A673 (cell line): ENCODE data around the gene SCAF1. TPM values are rescaled to one million over a fixed set of nuclear protein-coding genes. Genes with fewer than 3 reads are reported as not detected.

Experiments
- BruUV-seq: library from RNA; stranded (reverse); fragments of 400-500 nt; replicated peaks from 2 replicates; lab custom pipeline; 2021; lab: Mats Ljungman, UMichigan
- CTCF ChIA-PET: fragments of 300-600 bp; sonication (Branson Sonifier 250); formaldehyde crosslinking; loops from one replicate; lab custom pipeline; 2022; ENCODE audit warnings: antibody characterized with exemption; lab: Charles Lee
- POLR2A ChIA-PET: fragments of 300-600 bp; sonication (Branson Sonifier 250); formaldehyde crosslinking; loops from one replicate; lab custom pipeline; 2022; ENCODE audit warnings: antibody characterized with exemption; ENCODE audit not compliant: low non-redundant PET; lab: Charles Lee
- DNase-seq: peaks from one replicate; pipeline ENCODE4 v3.0.0-alpha.2; 2015; ENCODE audit warnings: low spot score
- H3K27ac ChIP-seq: fragments of 200-600 bp; sonication (generic); 2 replicates; pipeline ENCODE4 v1.5.1; 2016; ENCODE audit warnings: mixed run types, low read depth, mild to moderate bottlenecking, mixed read lengths, antibody characterized with exemption, low read length; ENCODE audit not compliant: poor library complexity, severe bottlenecking
- H3K27me3 ChIP-seq: fragments of 200-600 bp; sonication (generic); replicated peaks from 2 replicates; pipeline ENCODE4 v1.6.1; 2017; ENCODE audit warnings: mixed run types, low read depth, mild to moderate bottlenecking, mixed read lengths, antibody characterized with exemption, low read length; ENCODE audit not compliant: insufficient read depth, poor library complexity
- H3K36me3 ChIP-seq: fragments of 200-600 bp; sonication (generic); 2 replicates; pipeline ENCODE4 v1.6.1; 2016; ENCODE audit warnings: mixed run types, mild to moderate bottlenecking, mixed read lengths, antibody characterized with exemption, low read length; ENCODE audit not compliant: insufficient read depth, poor library complexity, severe bottlenecking
- H3K4me1 ChIP-seq: fragments of 200-600 bp; sonication (generic); 2 replicates; pipeline ENCODE4 v1.6.1; 2017; ENCODE audit warnings: mixed run types, mild to moderate bottlenecking, mixed read lengths, antibody characterized with exemption, low read length; ENCODE audit not compliant: insufficient read depth, poor library complexity, severe bottlenecking
- H3K4me3 ChIP-seq: fragments of 200-600 bp; sonication (generic); 2 replicates; pipeline ENCODE4 v1.5.1; 2016; ENCODE audit warnings: low read depth, mixed run types, mild to moderate bottlenecking, mixed read lengths, low read length; ENCODE audit not compliant: poor library complexity, severe bottlenecking
- H3K9me3 ChIP-seq: fragments of 200-600 bp; sonication (generic); 2 replicates; pipeline ENCODE4 v1.6.1; 2016; ENCODE audit warnings: mixed run types, low read depth, mild to moderate bottlenecking, mixed read lengths, antibody characterized with exemption, low read length; ENCODE audit not compliant: poor library complexity, severe bottlenecking
- CTCF ChIP-seq: fragments of 300-800, 200-600 bp; sonication (generic); conservative IDR thresholded peaks from 2 replicates; pipeline ENCODE4 v1.5.1; 2017; ENCODE audit warnings: low read depth, mild to moderate bottlenecking, antibody characterized with exemption, low read length, moderate library complexity, mixed read lengths
- EZH2 ChIP-seq: fragments of 200-600 bp; sonication (generic); IDR thresholded peaks from 2 replicates; pipeline ENCODE4 v1.6.1; 2017; ENCODE audit warnings: borderline replicate concordance, low read depth, mild to moderate bottlenecking, mixed read lengths, antibody characterized with exemption, low read length; ENCODE audit not compliant: poor library complexity, severe bottlenecking
- intact Hi-C: fragments of 100-400 bp; cut with micrococcal nuclease; formaldehyde crosslinking; loops from one replicate; pipeline ENCODE4 v1.10.0; 2022; ENCODE audit not compliant: unreplicated experiment
- total RNA-seq: library from RNA; stranded (reverse); gene quantifications from 2 replicates; pipeline ENCODE4 v1.2.3, GENCODE V29; 2021

SCAF1 gene
- total RNA-seq, 1 experiment from 2014 or later, result 98.2 TPM

GRCh38 chr19:49637821-49638738, 3.9 kb upstream of the SCAF1 start:
- H3K27ac ChIP-seq, result peak overlapping the region; percentile 70
- H3K4me3 ChIP-seq, result peak overlapping the region; percentile 30
- BruUV-seq, result no TSS peak
- no peaks in the 10 kb centered on the region for H3K27me3 ChIP-seq
- TF ChIP-seq CTCF (no peak), EZH2 (no peak)
- H3K36me3 ChIP-seq, result peaks cover 3% of the 10 kb centered on the region
- H3K9me3 ChIP-seq, result no peaks in the 10 kb centered on the region
- ChIA-PET CTCF (interaction anchor here (0.7 kb wide), 1 partner anchor 45 kb away, joined by 3 read pairs; no protein-coding TSS in a partner anchor), POLR2A (no interaction called here)
- DNase-seq, result peak; percentile 81
- intact Hi-C loops, result no loop called here
- peaks cover 34% of the 10 kb centered on the region for H3K4me1 ChIP-seq

- peak overlapping the region; percentile 59 for H3K4me3 ChIP-seq
- H3K36me3 ChIP-seq, result peaks cover 3% of the 10 kb centered on the region
- intact Hi-C loops, result loop anchor here (2.0 kb wide), 1 partner anchor 47 kb away; no protein-coding TSS in a partner anchor
- peak; percentile 40 for DNase-seq
- H3K27ac ChIP-seq, result peak overlapping the region; percentile 71
- peaks cover 40% of the 10 kb centered on the region for H3K4me1 ChIP-seq
- no peaks in the 10 kb centered on the region for H3K9me3 ChIP-seq
- CTCF ChIA-PET, result interaction anchor here (0.5 to 0.6 kb wide), 2 partner anchors 195 to 236 kb away, joined by 3 to 9 read pairs; no protein-coding TSS in a partner anchor
- TF ChIP-seq EZH2 (no peak), CTCF (no peak)
- H3K27me3 ChIP-seq, result no peaks in the 10 kb centered on the region
- BruUV-seq, result no TSS peak
- POLR2A ChIA-PET, result interaction anchor here (0.6 to 1.0 kb wide), 2 partner anchors 46 to 59 kb away, joined by 5 to 8 read pairs; partner anchors contain the start of gene NOSIP
Measured at GRCh38 chr19:49639401-49640112, 2.5 kb upstream of the SCAF1 start.
